K562 (cell line): ENCODE measurements around the gene HNRNPM. TPM values are rescaled to one million over a fixed set of nuclear protein-coding genes. Genes with fewer than 3 reads are reported as not detected.

Source experiments
- BRF2 ChIP-seq: IDR thresholded peaks from 3 replicates; pipeline ENCODE4 v1.6.1; 2011; ENCODE audit warnings: borderline replicate concordance, mild to moderate bottlenecking; ENCODE audit not compliant: insufficient read length, insufficient read depth
- ERF ChIP-seq: fragments of 450-650 bp; formaldehyde crosslinking; IDR thresholded peaks from 2 replicates; pipeline ENCODE4 v1.4.0; 2020; ENCODE audit warnings: mild to moderate bottlenecking, mixed read lengths
- JUN ChIP-seq, 2 experiments: sonication (generic) in 1 of 2; formaldehyde crosslinking in 1 of 2; IDR thresholded peaks; 2 replicates each; pipeline versions ENCODE4 v1.6.1 to v1.8.0; 2012 to 2022; ENCODE audit warnings: borderline replicate concordance in 2 of 2, mild to moderate bottlenecking in 2 of 2, improper control_type of control experiment in 1 of 2, low read depth in 1 of 2, low read length in 1 of 2, missing genetic modification reagents in 1 of 2
- MYBL2 ChIP-seq, 2 experiments: fragments of 450-650 bp in 1 of 2; sonication (generic) in 1 of 2; formaldehyde crosslinking in 1 of 2; IDR thresholded peaks; 2 replicates each; pipeline versions ENCODE4 v1.6.1 to v1.8.1; 2017 to 2022; ENCODE audit warnings: borderline replicate concordance in 1 of 2, inconsistent platforms in 1 of 2, low read depth in 1 of 2, mild to moderate bottlenecking in 1 of 2, missing genetic modification reagents in 1 of 2, moderate library complexity in 1 of 2
- NCOA2 ChIP-seq, 2 experiments: fragments of 450-650 bp; IDR thresholded peaks; 2 replicates each; pipeline ENCODE4 v1.6.1; 2018; ENCODE audit warnings: mild to moderate bottlenecking in 2 of 2, moderate library complexity in 1 of 2; ENCODE audit not compliant: partially characterized antibody in 2 of 2
- PHB2 ChIP-seq: fragments of 450-650 bp; IDR thresholded peaks from 2 replicates; pipeline ENCODE4 v1.6.1; 2017; ENCODE audit warnings: low read depth
- RAD21 ChIP-seq, 2 experiments: fragments of 250-450 bp in 1 of 2; fragments of 450-650 bp in 1 of 2; sonication (Bioruptor Pico) in 1 of 2; formaldehyde crosslinking in 1 of 2; IDR thresholded peaks in 1 of 2; conservative IDR thresholded peaks in 1 of 2; 2 replicates each; pipeline versions ENCODE4 v1.4.0 to v1.8.0; 2020 to 2022; ENCODE audit warnings: mild to moderate bottlenecking in 2 of 2, moderate library complexity in 1 of 2
- STAT6 ChIP-seq: sonication (generic); formaldehyde crosslinking; IDR thresholded peaks from 2 replicates; pipeline ENCODE4 v1.8.1; 2023; ENCODE audit warnings: mild to moderate bottlenecking, missing genetic modification reagents
- ZBTB7A ChIP-seq: IDR thresholded peaks from 2 replicates; pipeline ENCODE4 v1.6.1; 2011; ENCODE audit warnings: low read depth, mild to moderate bottlenecking, low read length, moderate library complexity, borderline replicate concordance; ENCODE audit not compliant: control insufficient read depth
- ZHX1 ChIP-seq: fragments of 150-350 bp; conservative IDR thresholded peaks from 2 replicates; pipeline ENCODE4 v1.6.1; 2014; ENCODE audit warnings: low read length
- ZNF143 ChIP-seq: sonication (generic); formaldehyde crosslinking; IDR thresholded peaks from 2 replicates; pipeline ENCODE4 v1.9.0; 2022; ENCODE audit warnings: mild to moderate bottlenecking, missing genetic modification reagents
- ZSCAN32 ChIP-seq: fragments of 450-650 bp; formaldehyde crosslinking; IDR thresholded peaks from 2 replicates; pipeline ENCODE4 v1.4.0; 2020; ENCODE audit warnings: mild to moderate bottlenecking, moderate library complexity
- polyA plus RNA-seq, 8 experiments: library from polyadenylated mRNA; depleted of rRNA in 4 of 8; stranded (reverse) in 5 of 8; unstranded in 3 of 8; fragments of >200 nt; fragmentation: Nextera tagmentation in 2 of 8; fragmentation: Illumina TruSeq in 1 of 8; extraction: Ambion mirVana in 2 of 8; extraction: Trizol in 1 of 8; gene quantifications; 2 replicates each; pipeline versions ENCODE4 v1.2.1 to v1.2.3, GENCODE V29; 2011 to 2014; ENCODE audit warnings: inconsistent platforms in 1 of 8, missing spikeins in 1 of 8
- total RNA-seq, 7 experiments: library from RNA; depleted of rRNA in 6 of 7; stranded (reverse); fragments of >200 nt in 6 of 7; fragmentation: Illumina TruSeq in 2 of 7; extraction: Trizol in 2 of 7; gene quantifications; 2 replicates each; pipeline versions ENCODE4 v1.2.1 to v1.2.3, GENCODE V29; 2011 to 2021; ENCODE audit warnings: low replicate concordance in 1 of 7
- TF ChIP-seq, protein P1 (sequence below): sonication (generic); IDR thresholded peaks from 2 replicates; pipeline ENCODE4 v1.6.1; 2016
- TF ChIP-seq, protein P2 (sequence below): fragments of 450-650 bp; formaldehyde crosslinking; conservative IDR thresholded peaks from 2 replicates; pipeline ENCODE4 v1.4.0; 2022; ENCODE audit warnings: mild to moderate bottlenecking, missing genetic modification characterization

The HNRNPM gene
- total and polyA plus RNA-seq, 9 of the 15 experiments (the other 6 are each of a cell fraction or from before 2014, with no cell fraction given) = 11.1 to 340 (median 195) TPM

GRCh38 chr19:8444677-8445487, at the start of gene HNRNPM (continued):
- TF ChIP-seq ZBTB7A (no peak), RAD21 (CRISPR knock-in tag; conservative IDR thresholded peaks at IDR 0.05 in 1 of 2, IDR thresholded peaks at IDR 0.05 in 1 of 2) (no peak; a peak in 1 of 4 replicates), PHB2 (no peak), ZNF143 (peak; percentile 53), MYBL2 (IDR thresholded peaks at IDR 0.05; ENCODE audit: low read depth) (no peak), MYBL2 (CRISPR knock-in tag; IDR thresholded peaks at IDR 0.05; ENCODE audit: borderline replicate concordance) (no peak), ZHX1 (0 out of 2 replicates have a peak, but pooled peaks have one; percentile 71), NCOA2 (IDR thresholded peaks at IDR 0.05; ENCODE audit: partially characterized antibody in 2 of 2) (no peak), ZSCAN32 (CRISPR knock-in tag) (no peak), STAT6 (CRISPR knock-in tag) (no peak), ERF (peak; percentile 55; the same call in 1 of the 2 replicates), BRF2 (no peak), JUN (IDR thresholded peaks at IDR 0.05; ENCODE audit: borderline replicate concordance, low read depth, low read length) (0 out of 2 replicates have a peak, but pooled peaks have one; percentile 41), JUN (CRISPR knock-in tag; IDR thresholded peaks at IDR 0.05; ENCODE audit: borderline replicate concordance) (0 out of 2 replicates have a peak, but pooled peaks have one; percentile 23)
- TF ChIP-seq, protein P1, sequence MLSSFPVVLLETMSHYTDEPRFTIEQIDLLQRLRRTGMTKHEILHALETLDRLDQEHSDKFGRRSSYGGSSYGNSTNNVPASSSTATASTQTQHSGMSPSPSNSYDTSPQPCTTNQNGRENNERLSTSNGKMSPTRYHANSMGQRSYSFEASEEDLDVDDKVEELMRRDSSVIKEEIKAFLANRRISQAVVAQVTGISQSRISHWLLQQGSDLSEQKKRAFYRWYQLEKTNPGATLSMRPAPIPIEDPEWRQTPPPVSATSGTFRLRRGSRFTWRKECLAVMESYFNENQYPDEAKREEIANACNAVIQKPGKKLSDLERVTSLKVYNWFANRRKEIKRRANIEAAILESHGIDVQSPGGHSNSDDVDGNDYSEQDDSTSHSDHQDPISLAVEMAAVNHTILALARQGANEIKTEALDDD = peak; percentile 93
- TF ChIP-seq, protein P2, sequence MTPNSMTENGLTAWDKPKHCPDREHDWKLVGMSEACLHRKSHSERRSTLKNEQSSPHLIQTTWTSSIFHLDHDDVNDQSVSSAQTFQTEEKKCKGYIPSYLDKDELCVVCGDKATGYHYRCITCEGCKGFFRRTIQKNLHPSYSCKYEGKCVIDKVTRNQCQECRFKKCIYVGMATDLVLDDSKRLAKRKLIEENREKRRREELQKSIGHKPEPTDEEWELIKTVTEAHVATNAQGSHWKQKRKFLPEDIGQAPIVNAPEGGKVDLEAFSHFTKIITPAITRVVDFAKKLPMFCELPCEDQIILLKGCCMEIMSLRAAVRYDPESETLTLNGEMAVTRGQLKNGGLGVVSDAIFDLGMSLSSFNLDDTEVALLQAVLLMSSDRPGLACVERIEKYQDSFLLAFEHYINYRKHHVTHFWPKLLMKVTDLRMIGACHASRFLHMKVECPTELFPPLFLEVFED (CRISPR knock-in tag) = no peak
